ENCODE measurements around the gene PLPPR3. TPM values are rescaled to one million over a fixed set of nuclear protein-coding genes. Genes with fewer than 3 reads are reported as not detected.
"Not testable (repeated sequence)": the region's sequence is repeated elsewhere in the genome, so short reads cannot be mapped to it uniquely, and the experiment has no call there.

Gene PLPPR3
- total RNA-seq, 3 donors from 2014 or later, result 0.19 TPM; not detected in 2

- Histone ChIP-seq H3K4me3 (no peak overlapping the region), H3K9me3 (no peaks in the 10 kb centered on the region), H3K4me1 (ENCODE audit: low read depth) (peaks cover 6% of the 10 kb centered on the region), H3K36me3 (ENCODE audit: low read depth) (no peaks in the 10 kb centered on the region)
- ATAC-seq, result no peak
- DNase-seq, result no peak
- TF ChIP-seq CTCF (IDR thresholded peaks at IDR 0.05), result no peak
- intact Hi-C loops (cut with DNase I, micrococcal nuclease), result no loop called here
These were observed 427 bp downstream of the PLPPR3 start for GRCh38 chr19:821231-821824.

- H3K4me3 ChIP-seq; H3K4me1 ChIP-seq (ENCODE audit: low read depth); ATAC-seq; H3K9me3 ChIP-seq; DNase-seq; H3K36me3 ChIP-seq (ENCODE audit: low read depth); intact Hi-C loops (cut with DNase I, micrococcal nuclease): not testable (repeated sequence)
These were observed 1.5 kb downstream of the PLPPR3 start for GRCh38 chr19:820212-820611.

GRCh38 chr19:816500-816857, 5.3 kb downstream of the PLPPR3 start:
- Histone ChIP-seq H3K4me1 (ENCODE audit: low read depth) (peaks cover 4% of the 10 kb centered on the region), H3K9me3 (no peaks in the 10 kb centered on the region), H3K36me3 (ENCODE audit: low read depth) (no peaks in the 10 kb centered on the region), H3K4me3 (no peak overlapping the region)
- DNase-seq, result no peak
- no peak for ATAC-seq
- no peak for TF ChIP-seq CTCF (IDR thresholded peaks at IDR 0.05)
- intact Hi-C loops (cut with DNase I, micrococcal nuclease), result no loop called here

GRCh38 chr19:815775-816499, 5.8 kb downstream of the PLPPR3 start:
- DNase-seq (no peak), ATAC-seq (no peak)
- no peak for TF ChIP-seq CTCF (IDR thresholded peaks at IDR 0.05)
- Histone ChIP-seq H3K4me3 (no peak overlapping the region), H3K9me3 (no peaks in the 10 kb centered on the region), H3K36me3 (ENCODE audit: low read depth) (peaks cover 2% of the 10 kb centered on the region), H3K4me1 (ENCODE audit: low read depth) (no peaks in the 10 kb centered on the region)
- intact Hi-C loops (cut with DNase I, micrococcal nuclease), result no loop called here

- ATAC-seq (peak; percentile 5), DNase-seq (no peak)
- H3K4me1 ChIP-seq (ENCODE audit: low read depth), result no peaks in the 10 kb centered on the region
- peaks cover 6% of the 10 kb centered on the region for H3K36me3 ChIP-seq (ENCODE audit: low read depth)
- no peaks in the 10 kb centered on the region for H3K9me3 ChIP-seq
- no peak for TF ChIP-seq CTCF (IDR thresholded peaks at IDR 0.05)
- H3K4me3 ChIP-seq, result no peak overlapping the region
- intact Hi-C loops (cut with DNase I, micrococcal nuclease), result no loop called here
These were observed 6.5 kb downstream of the PLPPR3 start for GRCh38 chr19:815079-815774.

Data from mucosa of descending colon (tissue), 3 donors.